Measurements from ENCODE around the gene GUCA1A. TPM values are rescaled to one million over a fixed set of nuclear protein-coding genes. Genes with fewer than 3 reads are reported as not detected.

Gene GUCA1A
- total RNA-seq, 1 experiment from 2014 or later: 17.2 TPM

DNA sequence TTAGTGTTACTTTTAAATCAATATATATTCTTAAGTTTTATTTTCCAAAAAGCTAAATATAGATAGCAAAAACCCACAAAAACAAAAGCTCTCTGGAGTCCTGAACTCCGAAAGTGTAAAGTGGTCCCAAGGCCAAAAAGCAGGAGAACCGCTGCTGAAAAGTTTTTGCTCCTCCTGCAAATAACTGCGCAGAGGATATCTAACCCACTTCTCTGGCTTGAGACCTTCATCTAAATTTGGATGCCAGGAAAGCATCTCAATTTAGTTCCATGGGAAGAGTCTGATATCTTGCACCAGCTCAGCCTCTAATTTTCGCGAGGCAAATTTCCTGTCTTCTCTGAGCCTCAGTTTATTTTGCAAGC, 44.0 kb downstream of the GUCA1A start:
- Histone ChIP-seq H3K56ac (ENCODE audit: insufficient read length, low read depth, low read length) (no peak overlapping the region), H2AK5ac (ENCODE audit: insufficient read length, low read length) (no peak overlapping the region), H4K8ac (replicated peaks; ENCODE audit: insufficient read length, low read depth, low read length) (no peak overlapping the region), H2BK20ac (ENCODE audit: low read depth, low read length, poor library complexity, severe bottlenecking) (no peak overlapping the region), H3K23me2 (ENCODE audit: insufficient read length, low read depth, low read length, poor library complexity, severe bottlenecking) (no peaks in the 10 kb centered on the region), H2BK5ac (ENCODE audit: insufficient read length, low read length) (no peak overlapping the region), H2BK15ac (ENCODE audit: low read depth, low read length) (no peak overlapping the region), H3K23ac (ENCODE audit: insufficient read length, low read depth, low read length) (no peak overlapping the region), H4K91ac (ENCODE audit: insufficient read length, low read depth, low read length) (no peak overlapping the region), H3K4me1 (ENCODE audit: insufficient read depth, low read length) (no peaks in the 10 kb centered on the region), H2BK12ac (ENCODE audit: insufficient read length, low read depth, low read length) (no peak overlapping the region), H3K79me2 (ENCODE audit: insufficient read depth, low read length) (no peaks in the 10 kb centered on the region), H3K9ac (ENCODE audit: extremely low read depth, insufficient read length, low read length) (peak overlapping the region; percentile 87), H3T11ph (ENCODE audit: low read length) (no peak overlapping the region), H3K4ac (ENCODE audit: low read depth, low read length) (no peak overlapping the region), H3K4me2 (ENCODE audit: insufficient read depth, insufficient read length, low read length) (peak overlapping the region; percentile 75), H3K27ac (ENCODE audit: insufficient read length, low read depth, low read length) (peak overlapping the region; percentile 5), H2BK120ac (ENCODE audit: low read depth, low read length, poor library complexity, severe bottlenecking) (no peak overlapping the region), H3K9me3 (ENCODE audit: control insufficient read depth, low read depth, low read length) (no peaks in the 10 kb centered on the region), H4K20me1 (ENCODE audit: control insufficient read depth, insufficient read depth, insufficient read length) (no peaks in the 10 kb centered on the region), H3K18ac (ENCODE audit: insufficient read length, low read depth, low read length) (no peak overlapping the region), H3K27me3 (ENCODE audit: insufficient read depth, low read length) (no peaks in the 10 kb centered on the region), H2AFZ (ENCODE audit: low read length) (no peak overlapping the region), H4K5ac (ENCODE audit: insufficient read length, low read depth, low read length) (no peak overlapping the region), H3K79me1 (ENCODE audit: insufficient read depth, low read depth, low read length, poor library complexity, severe bottlenecking) (no peaks in the 10 kb centered on the region), H3K14ac (ENCODE audit: insufficient read depth, low read length) (no peak overlapping the region)
- WGBS (ENCODE audit: extremely low coverage, insufficient read length, low lambda C conversion rate): no CpG with 5 or more reads among the region's 5 CpGs
- H3K4me3 Mint-ChIP-seq: peak overlapping the region; percentile 98 to 99
- H3K4me1 Mint-ChIP-seq: peaks cover 7 to 18% of the 10 kb centered on the region in 2 experiments
- H3K36me3 Mint-ChIP-seq (ENCODE audit: insufficient read depth in 1 of 3, low read depth in 3 of 3): peaks cover 1 to 22% (median 16%) of the 10 kb centered on the region in 3 experiments; a peak in 5 of 7 replicates
- TF ChIP-seq, protein P1, sequence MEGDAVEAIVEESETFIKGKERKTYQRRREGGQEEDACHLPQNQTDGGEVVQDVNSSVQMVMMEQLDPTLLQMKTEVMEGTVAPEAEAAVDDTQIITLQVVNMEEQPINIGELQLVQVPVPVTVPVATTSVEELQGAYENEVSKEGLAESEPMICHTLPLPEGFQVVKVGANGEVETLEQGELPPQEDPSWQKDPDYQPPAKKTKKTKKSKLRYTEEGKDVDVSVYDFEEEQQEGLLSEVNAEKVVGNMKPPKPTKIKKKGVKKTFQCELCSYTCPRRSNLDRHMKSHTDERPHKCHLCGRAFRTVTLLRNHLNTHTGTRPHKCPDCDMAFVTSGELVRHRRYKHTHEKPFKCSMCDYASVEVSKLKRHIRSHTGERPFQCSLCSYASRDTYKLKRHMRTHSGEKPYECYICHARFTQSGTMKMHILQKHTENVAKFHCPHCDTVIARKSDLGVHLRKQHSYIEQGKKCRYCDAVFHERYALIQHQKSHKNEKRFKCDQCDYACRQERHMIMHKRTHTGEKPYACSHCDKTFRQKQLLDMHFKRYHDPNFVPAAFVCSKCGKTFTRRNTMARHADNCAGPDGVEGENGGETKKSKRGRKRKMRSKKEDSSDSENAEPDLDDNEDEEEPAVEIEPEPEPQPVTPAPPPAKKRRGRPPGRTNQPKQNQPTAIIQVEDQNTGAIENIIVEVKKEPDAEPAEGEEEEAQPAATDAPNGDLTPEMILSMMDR (conservative IDR thresholded peaks at IDR 0.05): no peak
- H3K9me3 Mint-ChIP-seq: no peaks in the 10 kb centered on the region
- H3K27me3 Mint-ChIP-seq (ENCODE audit: low read depth): no peaks in the 10 kb centered on the region; the same call in 1 of the 2 replicates
- peak overlapping the region; percentile 99; a peak in 6 of 7 replicates for H3K27ac Mint-ChIP-seq
- DNase-seq: no peak
